ENCODE data around the gene TAPBP.
"Not testable (repeated sequence)": the region's sequence is repeated elsewhere in the genome, so short reads cannot be mapped to it uniquely, and the experiment has no call there.

- not testable (repeated sequence) for TF ChIP-seq CTCF (conservative IDR thresholded peaks at IDR 0.05 in 1 of 2, IDR thresholded peaks at IDR 0.05 in 1 of 2; ENCODE audit: extremely low read depth in 1 of 2, insufficient read depth in 1 of 2, low read depth in 1 of 2, low read length in 2 of 2); EZH2 (IDR thresholded peaks at IDR 0.05; ENCODE audit: borderline replicate concordance, low read length)
These were observed 28.7 kb downstream of the TAPBP start for GRCh38 chr6:33285214-33285613.

Measured in mammary epithelial cell (primary cell).